Cortex of kidney (tissue), 1 donor: ENCODE data around the gene FADS6.

ENCODE experiments used
- DNase-seq: peaks from one replicate; lab custom pipeline; 2025; lab: John Stamatoyannopoulos, UW

FADS6 gene

GRCh38 chr17:74853669-74854068 is 39.8 kb downstream of the FADS6 start:
- no peak for DNase-seq

GRCh38 chr17:74853048-74853397 is 40.4 kb downstream of the FADS6 start:
- no peak for DNase-seq

GRCh38 chr17:74852237-74853047 is 41.0 kb downstream of the FADS6 start:
- no peak for DNase-seq

GRCh38 chr17:74851612-74852236 is 41.7 kb downstream of the FADS6 start:
- no peak for DNase-seq

GRCh38 chr17:74850914-74851313 is 42.5 kb downstream of the FADS6 start:
- no peak for DNase-seq

- no peak for DNase-seq
Measured at GRCh38 chr17:74850310-74850709, 43.1 kb downstream of the FADS6 start.

- DNase-seq: no peak
Measured at GRCh38 chr17:74848656-74849399, 44.6 kb downstream of the FADS6 start.

- DNase-seq: no peak
Measured at GRCh38 chr17:74846621-74847020, 46.8 kb downstream of the FADS6 start.

GRCh38 chr17:74843352-74843627 is 50.1 kb downstream of the FADS6 start:
- no peak for DNase-seq

GRCh38 chr17:74842599-74843351 is 50.7 kb downstream of the FADS6 start:
- no peak for DNase-seq

- no peak for DNase-seq
Measured at GRCh38 chr17:74842146-74842598, 51.3 kb downstream of the FADS6 start.

GRCh38 chr17:74840989-74841666 is 52.3 kb downstream of the FADS6 start:
- no peak for DNase-seq

- DNase-seq: no peak
Measured at GRCh38 chr17:74839990-74840852, 53.2 kb downstream of the FADS6 start.

GRCh38 chr17:74838274-74838673 is 55.2 kb downstream of the FADS6 start:
- no peak for DNase-seq

- no peak for DNase-seq
Measured at GRCh38 chr17:74836691-74837467, 56.6 kb downstream of the FADS6 start.

- DNase-seq: no peak
Measured at GRCh38 chr17:74836191-74836590, 57.2 kb downstream of the FADS6 start.

- no peak for DNase-seq
Measured at GRCh38 chr17:74833501-74834377, 59.7 kb downstream of the FADS6 start.

GRCh38 chr17:74832421-74832820 is 61.0 kb downstream of the FADS6 start:
- DNase-seq: no peak
